Nephron progenitor cell (in vitro differentiated cells): Measurements from ENCODE around the gene PIGW.

Experiments used
- DNase-seq: peaks from one replicate; pipeline ENCODE4 v3.0.0; 2021
- H3K27ac Mint-ChIP-seq: 2 replicates; pipeline ENCODE4 v1.8.0; 2021; ENCODE audit warnings: mild to moderate bottlenecking, moderate library complexity, mixed read lengths
- H3K27me3 Mint-ChIP-seq: 2 replicates; pipeline ENCODE4 v1.8.0; 2021; ENCODE audit warnings: mild to moderate bottlenecking, low read depth, mixed read lengths; ENCODE audit not compliant: poor library complexity
- H3K36me3 Mint-ChIP-seq: 2 replicates; pipeline ENCODE4 v1.8.0; 2021; ENCODE audit warnings: low read depth, mixed read lengths
- H3K4me1 Mint-ChIP-seq: 2 replicates; pipeline ENCODE4 v1.8.0; 2021; ENCODE audit warnings: mixed read lengths
- H3K4me3 Mint-ChIP-seq: 2 replicates; pipeline ENCODE4 v1.8.0; 2021; ENCODE audit warnings: mild to moderate bottlenecking, moderate library complexity, mixed read lengths
- H3K9me3 Mint-ChIP-seq: 2 replicates; pipeline ENCODE4 v1.8.0; 2021; ENCODE audit warnings: mild to moderate bottlenecking, moderate library complexity, mixed read lengths
- TF ChIP-seq, protein P1 (sequence below): fragments of 200-600 bp; sonication (generic); IDR thresholded peaks from 2 replicates; pipeline ENCODE4 v1.5.0; 2021; ENCODE audit warnings: antibody characterized with exemption

PIGW gene

GRCh38 chr17:36511216-36511615, 23.6 kb upstream of the PIGW start:
- no peak for DNase-seq
- peaks cover 5% of the 10 kb centered on the region for H3K27me3 Mint-ChIP-seq
- peaks cover 28% of the 10 kb centered on the region for H3K36me3 Mint-ChIP-seq
- no peak overlapping the region for H3K4me3 Mint-ChIP-seq
- H3K4me1 Mint-ChIP-seq = no peaks in the 10 kb centered on the region
- no peak overlapping the region for H3K27ac Mint-ChIP-seq
- TF ChIP-seq, protein P1, sequence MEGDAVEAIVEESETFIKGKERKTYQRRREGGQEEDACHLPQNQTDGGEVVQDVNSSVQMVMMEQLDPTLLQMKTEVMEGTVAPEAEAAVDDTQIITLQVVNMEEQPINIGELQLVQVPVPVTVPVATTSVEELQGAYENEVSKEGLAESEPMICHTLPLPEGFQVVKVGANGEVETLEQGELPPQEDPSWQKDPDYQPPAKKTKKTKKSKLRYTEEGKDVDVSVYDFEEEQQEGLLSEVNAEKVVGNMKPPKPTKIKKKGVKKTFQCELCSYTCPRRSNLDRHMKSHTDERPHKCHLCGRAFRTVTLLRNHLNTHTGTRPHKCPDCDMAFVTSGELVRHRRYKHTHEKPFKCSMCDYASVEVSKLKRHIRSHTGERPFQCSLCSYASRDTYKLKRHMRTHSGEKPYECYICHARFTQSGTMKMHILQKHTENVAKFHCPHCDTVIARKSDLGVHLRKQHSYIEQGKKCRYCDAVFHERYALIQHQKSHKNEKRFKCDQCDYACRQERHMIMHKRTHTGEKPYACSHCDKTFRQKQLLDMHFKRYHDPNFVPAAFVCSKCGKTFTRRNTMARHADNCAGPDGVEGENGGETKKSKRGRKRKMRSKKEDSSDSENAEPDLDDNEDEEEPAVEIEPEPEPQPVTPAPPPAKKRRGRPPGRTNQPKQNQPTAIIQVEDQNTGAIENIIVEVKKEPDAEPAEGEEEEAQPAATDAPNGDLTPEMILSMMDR = no peak
- H3K9me3 Mint-ChIP-seq = no peaks in the 10 kb centered on the region

DNA sequence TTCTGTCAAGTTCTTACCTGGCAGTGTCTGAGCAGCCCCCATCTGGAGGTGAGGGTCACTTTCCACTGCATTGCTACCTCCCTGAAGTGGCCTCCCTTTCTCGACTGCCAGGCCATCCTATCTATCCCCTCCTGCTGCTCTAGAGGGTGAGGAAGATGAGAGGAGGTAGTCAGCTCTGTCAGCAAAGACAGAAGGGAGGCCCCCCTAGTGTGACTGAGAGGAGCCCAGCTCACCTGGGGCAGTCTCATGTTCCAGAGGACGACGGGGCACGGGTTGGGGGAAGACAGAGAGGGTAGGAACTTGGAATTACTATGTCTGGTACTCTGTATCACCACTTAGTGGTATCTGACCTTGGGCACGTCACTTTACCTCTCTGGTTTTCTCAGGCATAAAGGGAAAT, 22.1 kb upstream of the PIGW start:
- no peak for DNase-seq
- Mint-ChIP-seq H3K27me3 (peaks cover 5% of the 10 kb centered on the region), H3K36me3 (peaks cover 32% of the 10 kb centered on the region), H3K4me1 (no peaks in the 10 kb centered on the region), H3K9me3 (no peaks in the 10 kb centered on the region), H3K4me3 (no peak overlapping the region), H3K27ac (peak overlapping the region; percentile 49)
- TF ChIP-seq, protein P1 = no peak

GRCh38 chr17:36514856-36515255, 19.9 kb upstream of the PIGW start:
- Mint-ChIP-seq H3K9me3 (no peaks in the 10 kb centered on the region), H3K27ac (peak overlapping the region; percentile 40), H3K4me3 (no peak overlapping the region), H3K27me3 (peaks cover 5% of the 10 kb centered on the region), H3K36me3 (peaks cover 39% of the 10 kb centered on the region), H3K4me1 (no peaks in the 10 kb centered on the region)
- TF ChIP-seq, protein P1 = no peak
- no peak for DNase-seq

DNA sequence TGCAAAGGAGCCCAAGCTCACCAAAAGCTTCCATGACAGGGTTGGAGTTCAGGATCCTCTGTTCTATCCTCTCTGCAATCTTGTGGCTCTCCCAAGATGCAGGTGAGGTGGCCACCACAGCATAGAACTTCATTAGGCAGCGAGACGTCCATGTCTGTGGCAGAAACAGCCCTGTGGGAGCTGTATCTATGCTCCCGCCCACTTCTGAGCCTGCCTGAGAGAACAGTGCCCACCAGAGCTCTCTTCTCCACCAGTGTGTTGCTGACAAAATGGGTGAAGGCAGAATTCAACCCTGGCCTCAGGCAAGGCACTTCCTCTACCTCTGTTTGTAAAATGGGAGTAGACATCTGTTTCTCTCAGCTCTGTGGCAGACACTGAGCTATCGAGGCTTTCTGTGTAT, 18.9 kb upstream of the PIGW start:
- Mint-ChIP-seq H3K4me1 (no peaks in the 10 kb centered on the region), H3K9me3 (no peaks in the 10 kb centered on the region), H3K27ac (no peak overlapping the region), H3K27me3 (peaks cover 5% of the 10 kb centered on the region), H3K36me3 (peaks cover 44% of the 10 kb centered on the region), H3K4me3 (no peak overlapping the region)
- DNase-seq = no peak
- TF ChIP-seq, protein P1 = no peak

DNA sequence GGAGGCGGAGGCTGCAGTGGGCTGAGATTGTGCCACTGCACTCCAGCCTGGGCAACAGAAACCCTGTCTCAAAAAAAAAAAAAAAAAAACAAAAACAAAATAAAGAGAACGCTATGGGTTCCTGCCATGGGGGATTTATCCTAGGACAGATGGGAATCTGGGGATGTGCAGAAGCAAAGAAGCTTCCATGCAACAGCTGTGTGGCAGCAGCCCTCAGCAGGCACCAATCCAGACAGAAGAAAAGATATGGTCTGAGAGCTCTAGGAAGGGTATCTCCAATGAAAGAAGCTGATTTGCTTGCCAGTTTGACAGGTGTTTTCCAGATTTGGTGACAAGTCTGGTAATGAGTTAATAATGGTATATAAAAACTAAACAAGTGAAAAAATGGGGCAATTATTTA, 11.7 kb upstream of the PIGW start:
- H3K27me3 Mint-ChIP-seq = no peaks in the 10 kb centered on the region
- TF ChIP-seq, protein P1 = no peak
- H3K4me1 Mint-ChIP-seq = no peaks in the 10 kb centered on the region
- no peak for DNase-seq
- H3K36me3 Mint-ChIP-seq = peaks cover 58% of the 10 kb centered on the region
- H3K4me3 Mint-ChIP-seq = no peak overlapping the region
- no peak overlapping the region for H3K27ac Mint-ChIP-seq
- no peaks in the 10 kb centered on the region for H3K9me3 Mint-ChIP-seq

GRCh38 chr17:36524428-36524876, 10.3 kb upstream of the PIGW start:
- H3K4me3 Mint-ChIP-seq = no peak overlapping the region
- H3K36me3 Mint-ChIP-seq = peaks cover 52% of the 10 kb centered on the region
- H3K4me1 Mint-ChIP-seq = no peaks in the 10 kb centered on the region
- H3K9me3 Mint-ChIP-seq = no peaks in the 10 kb centered on the region
- TF ChIP-seq, protein P1 = no peak
- DNase-seq = no peak
- H3K27me3 Mint-ChIP-seq = no peaks in the 10 kb centered on the region
- no peak overlapping the region for H3K27ac Mint-ChIP-seq
